ENCODE results near the gene SLC25A23. TPM values are rescaled to one million over a fixed set of nuclear protein-coding genes. Genes with fewer than 3 reads are reported as not detected.

The SLC25A23 gene
- total RNA-seq, 1 experiment from 2014 or later, result 67.6 TPM

DNA sequence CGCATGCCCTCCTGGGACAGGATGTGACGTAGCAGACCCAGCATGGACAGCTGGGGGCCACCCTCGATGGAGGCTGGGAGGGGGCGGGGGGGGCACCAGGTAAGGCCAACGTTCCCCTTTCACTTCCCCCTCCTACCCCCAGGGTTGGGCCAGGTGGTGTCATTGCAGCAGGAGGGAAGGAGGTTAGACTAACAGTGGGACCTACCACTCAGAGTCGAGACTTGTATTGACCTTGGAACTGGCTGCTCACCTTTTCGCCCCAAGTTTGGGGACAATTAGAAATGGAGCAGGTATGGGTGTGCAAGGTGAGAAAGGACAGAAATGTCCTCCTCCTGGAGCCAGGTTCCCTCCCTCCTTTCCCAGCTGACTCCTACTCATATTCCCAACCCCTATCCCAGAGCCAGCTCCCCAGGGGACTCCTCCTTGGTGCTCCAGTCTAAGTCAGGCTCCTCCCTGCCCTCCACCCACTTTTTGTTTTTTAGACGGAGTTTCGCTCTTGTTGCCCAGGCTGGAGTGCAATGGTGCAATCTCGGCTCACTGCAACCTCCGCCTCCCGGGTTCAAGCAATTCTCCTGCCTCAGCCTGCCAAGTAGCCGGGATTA is 17.4 kb downstream of the SLC25A23 start:
- no peaks in the 10 kb centered on the region for H3K9me3 Mint-ChIP-seq (ENCODE audit: low read depth, unreplicated experiment)
- intact Hi-C loops (cut with micrococcal nuclease; ENCODE audit: unreplicated experiment), result no loop called here
- no peak overlapping the region for H3K27ac Mint-ChIP-seq (ENCODE audit: unreplicated experiment)
- peaks cover 14% of the 10 kb centered on the region for H3K36me3 Mint-ChIP-seq (ENCODE audit: insufficient read depth, unreplicated experiment)
- DNase-seq, result no peak
- H3K4me3 Mint-ChIP-seq (ENCODE audit: low read depth, unreplicated experiment), result no peak overlapping the region
- no peaks in the 10 kb centered on the region for H3K4me1 Mint-ChIP-seq (ENCODE audit: low read depth, unreplicated experiment)
- no TSS peak for BruUV-seq (replicated peaks)
- no peaks in the 10 kb centered on the region for H3K27me3 Mint-ChIP-seq (ENCODE audit: unreplicated experiment)
- TF ChIP-seq CTCF (IDR thresholded peaks at IDR 0.05; ENCODE audit: unreplicated experiment), result no peak
- CTCF ChIA-PET, result no interaction called here

DNA sequence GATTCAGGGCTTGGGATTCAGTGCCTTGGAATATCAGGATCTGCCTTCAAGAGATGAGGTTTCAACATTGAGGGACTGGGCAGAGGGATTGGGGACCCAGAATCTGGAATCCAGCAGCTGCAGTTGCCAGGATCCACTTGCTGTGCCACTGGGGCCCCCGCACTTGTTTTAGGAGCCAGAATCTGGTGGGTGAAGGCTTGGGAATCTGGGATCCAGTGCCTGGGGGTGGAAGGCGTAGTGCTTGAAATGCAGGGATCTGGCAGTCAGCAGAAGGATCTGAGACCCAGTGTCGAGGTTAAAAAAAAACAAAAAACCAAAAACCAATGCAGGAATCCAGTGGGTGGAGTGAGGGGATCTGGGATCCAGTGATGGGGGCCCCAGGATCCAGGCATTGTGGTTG is 18.7 kb downstream of the SLC25A23 start:
- DNase-seq, result no peak
- Mint-ChIP-seq H3K27me3 (ENCODE audit: unreplicated experiment) (no peaks in the 10 kb centered on the region), H3K4me3 (ENCODE audit: low read depth, unreplicated experiment) (no peak overlapping the region), H3K36me3 (ENCODE audit: insufficient read depth, unreplicated experiment) (peaks cover 14% of the 10 kb centered on the region), H3K9me3 (ENCODE audit: low read depth, unreplicated experiment) (no peaks in the 10 kb centered on the region), H3K4me1 (ENCODE audit: low read depth, unreplicated experiment) (no peaks in the 10 kb centered on the region), H3K27ac (ENCODE audit: unreplicated experiment) (no peak overlapping the region)
- intact Hi-C loops (cut with micrococcal nuclease; ENCODE audit: unreplicated experiment), result no loop called here
- CTCF ChIA-PET, result no interaction called here
- TF ChIP-seq CTCF (IDR thresholded peaks at IDR 0.05; ENCODE audit: unreplicated experiment), result no peak
- no TSS peak for BruUV-seq (replicated peaks)

- Mint-ChIP-seq H3K4me1 (ENCODE audit: low read depth, unreplicated experiment) (no peaks in the 10 kb centered on the region), H3K4me3 (ENCODE audit: low read depth, unreplicated experiment) (no peak overlapping the region), H3K27me3 (ENCODE audit: unreplicated experiment) (no peaks in the 10 kb centered on the region), H3K9me3 (ENCODE audit: low read depth, unreplicated experiment) (no peaks in the 10 kb centered on the region), H3K36me3 (ENCODE audit: insufficient read depth, unreplicated experiment) (peaks cover 14% of the 10 kb centered on the region), H3K27ac (ENCODE audit: unreplicated experiment) (no peak overlapping the region)
- CTCF ChIA-PET, result no interaction called here
- no peak for DNase-seq
- TF ChIP-seq CTCF (IDR thresholded peaks at IDR 0.05; ENCODE audit: unreplicated experiment), result no peak
- BruUV-seq (replicated peaks), result no TSS peak
- intact Hi-C loops (cut with micrococcal nuclease; ENCODE audit: unreplicated experiment), result no loop called here
These were observed 19.8 kb downstream of the SLC25A23 start for GRCh38 chr19:6439743-6440142.

DNA sequence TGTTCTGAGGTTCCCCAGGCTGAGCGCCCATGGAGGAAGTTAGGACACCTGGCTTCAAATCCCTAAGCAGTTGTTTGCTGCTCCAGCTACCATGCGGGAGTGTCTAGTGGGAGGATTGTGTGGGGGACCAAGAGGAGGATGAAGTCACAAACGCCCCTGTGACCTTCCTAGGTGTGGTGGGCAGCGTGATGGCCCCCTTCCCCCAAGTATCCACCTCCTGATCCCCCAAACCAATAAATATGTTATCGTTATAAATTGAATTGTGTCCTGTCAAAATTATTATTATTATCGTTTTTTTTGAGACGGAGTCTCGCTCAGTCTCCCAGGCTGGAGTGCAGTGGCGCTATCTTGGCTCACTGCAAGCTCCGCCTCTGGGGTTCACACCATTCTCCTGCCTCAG is 25.9 kb downstream of the SLC25A23 start, which contains the start of gene SLC25A41:
Gene SLC25A41 (minus strand): TSS at position 101 of the 400 bp plus-strand sequence. CDS start 70 bp downstream, at position 31.
- H3K4me3 Mint-ChIP-seq (ENCODE audit: low read depth, unreplicated experiment), result no peak within 1 kb of the TSS
- H3K4me1 Mint-ChIP-seq (ENCODE audit: low read depth, unreplicated experiment), result no peaks in the 10 kb centered on the region
- no peaks in the 10 kb centered on the region for H3K9me3 Mint-ChIP-seq (ENCODE audit: low read depth, unreplicated experiment)
- BruUV-seq (replicated peaks), result no TSS peak
- H3K27ac Mint-ChIP-seq (ENCODE audit: unreplicated experiment), result no peak within 1 kb of the TSS
- TF ChIP-seq CTCF (IDR thresholded peaks at IDR 0.05; ENCODE audit: unreplicated experiment), result no peak
- no peaks in the 10 kb centered on the region for H3K27me3 Mint-ChIP-seq (ENCODE audit: unreplicated experiment)
- CTCF ChIA-PET, result no interaction called here
- intact Hi-C loops (cut with micrococcal nuclease; ENCODE audit: unreplicated experiment), result no loop called here
- no peaks in the 10 kb centered on the region for H3K36me3 Mint-ChIP-seq (ENCODE audit: insufficient read depth, unreplicated experiment)
- DNase-seq, result no peak

Data from Calu3 (cell line).